A549 treated with DMSO at 1 μM for 4 hours (cell line): ENCODE data around the gene RIMKLB. TPM values are rescaled to one million over a fixed set of nuclear protein-coding genes. Genes with fewer than 3 reads are reported as not detected.

Source experiments
- total RNA-seq: library from RNA; stranded (reverse); fragments of 200-300 nt; extraction: Qiagen RNA extraction; gene quantifications from 5 replicates; pipeline ENCODE4 v1.2.3, GENCODE V29; 2022; ENCODE audit warnings: low read depth

The RIMKLB gene
- total RNA-seq, result 15.9 to 17.5 TPM (median 16.5 TPM) in 5 replicates

GRCh38 chr12:8697476-8698131 lies at the start of gene RIMKLB:
Gene RIMKLB, plus strand, starts transcription at chr12:8697991. Its CDS starts 15,876 bp downstream, at chr12:8713867.

GRCh38 chr12:8662593-8662992 lies 35.2 kb upstream of the RIMKLB start, which contains the start of gene MFAP5:
Gene MFAP5, minus strand, starts transcription at chr12:8662826. Its CDS starts 722 bp downstream, at chr12:8662104.

GRCh38 chr12:8822298-8822697 lies 124.5 kb downstream of the RIMKLB start, which contains the start of gene A2ML1:
Gene A2ML1, plus strand, starts transcription at chr12:8822621. Its CDS starts 31 bp downstream, at chr12:8822652.

Other genes with a start within 250 kb of the RIMKLB start
- not detected in 5 replicates for gene CLEC6A, start 242.0 kb upstream of the RIMKLB start, total RNA-seq
- not detected in 5 replicates for gene CLEC4D, start 184.5 kb upstream of the RIMKLB start, total RNA-seq
- gene CLEC4E, start 157.1 kb upstream of the RIMKLB start, total RNA-seq, result 0.37 to 0.74 TPM (median 0.41 TPM) in 5 replicates
- gene AICDA, start 85.1 kb upstream of the RIMKLB start, total RNA-seq, result 0.03 to 0.26 TPM (median 0.05 TPM) in 5 replicates
- 0.07 to 0.86 TPM (median 0.16 TPM) in 4 of 5 replicates, not detected in the other for gene MFAP5, start 35.2 kb upstream of the RIMKLB start, total RNA-seq
- gene A2ML1, start 124.6 kb downstream of the RIMKLB start, total RNA-seq, result not detected in 5 replicates
- 9.9 to 13.2 TPM (median 10.4 TPM) in 5 replicates for gene PHC1, start 216.5 kb downstream of the RIMKLB start, total RNA-seq